Measurements from ENCODE around the gene RAP1A. TPM values are rescaled to one million over a fixed set of nuclear protein-coding genes. Genes with fewer than 3 reads are reported as not detected.
A peak's percentile ranks its signal among the peaks of the same experiment; 100 is the strongest.

The RAP1A gene
- polyA plus RNA-seq, 3 donors, result 41.2 to 79.1 (median 75.3) TPM

GRCh38 chr1:111664652-111665051 lies 45.1 kb downstream of the RAP1A start:
- Histone ChIP-seq H3K27me3 (ENCODE audit: control insufficient read depth in 2 of 2, insufficient read depth in 2 of 2, low read length in 2 of 2) (no peaks in the 10 kb centered on the region), H3K9me3 (replicated peaks in 1 of 2; ENCODE audit: control insufficient read depth in 1 of 2, insufficient read depth in 1 of 2, low read length in 2 of 2) (no peaks in the 10 kb centered on the region), H3K9ac (ENCODE audit: insufficient read depth, low read length, poor library complexity, severe bottlenecking) (no peak overlapping the region), H3K4me1 (ENCODE audit: control insufficient read depth in 1 of 2, insufficient read depth in 2 of 2, low read length in 2 of 2) (peaks cover 8 to 27% of the 10 kb centered on the region in 2 donors), H3K4me3 (replicated peaks in 1 of 3; ENCODE audit: low read depth in 2 of 3, low read length in 3 of 3) (no peak overlapping the region), H4K20me1 (ENCODE audit: insufficient read depth, low read length) (peaks cover 100% of the 10 kb centered on the region), H3K79me2 (ENCODE audit: insufficient read depth, low read length) (peaks cover 100% of the 10 kb centered on the region), H3K36me3 (replicated peaks in 1 of 2; ENCODE audit: control insufficient read depth in 1 of 2, insufficient read depth in 2 of 2, low read length in 2 of 2) (peaks cover 5 to 13% of the 10 kb centered on the region in 2 donors), H3K27ac (ENCODE audit: low read depth in 1 of 2, low read length in 2 of 2) (peak overlapping the region in 1 of 2 donors; percentile 21), H2AFZ (ENCODE audit: insufficient read depth, low read depth, low read length, poor library complexity, severe bottlenecking) (no peak overlapping the region), H3K4me2 (replicated peaks; ENCODE audit: extremely low read depth, low read length, poor library complexity, severe bottlenecking) (no peak overlapping the region)
- intact Hi-C loops (cut with micrococcal nuclease), result no loop called here
- H3K4me3 Mint-ChIP-seq, result no peak overlapping the region
- peaks cover 35% of the 10 kb centered on the region for H3K4me1 Mint-ChIP-seq
- no peak for DNase-seq
- peak overlapping the region in 2 of 7 donors; percentile 58 to 79 for H3K27ac Mint-ChIP-seq
- H3K27me3 Mint-ChIP-seq (ENCODE audit: low read depth in 3 of 3), result peaks cover 0 to 2% (median 0%) of the 10 kb centered on the region in 3 donors
- peaks cover 14 to 17% of the 10 kb centered on the region in 2 donors for H3K36me3 Mint-ChIP-seq
- no peak for TF ChIP-seq CTCF (IDR thresholded peaks at IDR 0.05)
- H3K9me3 Mint-ChIP-seq, result peaks cover 0 to 1% (median 0%) of the 10 kb centered on the region in 7 donors
- no CpG with 5 or more reads among the region's 1 CpG for whole genome bisulfite sequencing (ENCODE audit: insufficient coverage)

GRCh38 chr1:111665497-111665896 lies 45.9 kb downstream of the RAP1A start:
- DNase-seq, result no peak
- Mint-ChIP-seq H3K4me3 (no peak overlapping the region), H3K9me3 (peaks cover 0 to 1% (median 0%) of the 10 kb centered on the region in 7 donors), H3K27me3 (ENCODE audit: low read depth in 3 of 3) (peaks cover 0 to 2% (median 0%) of the 10 kb centered on the region in 3 donors), H3K36me3 (peaks cover 14 to 17% of the 10 kb centered on the region in 2 donors), H3K27ac (no peak overlapping the region), H3K4me1 (peaks cover 35% of the 10 kb centered on the region)
- H2AFZ ChIP-seq (ENCODE audit: insufficient read depth, low read depth, low read length, poor library complexity, severe bottlenecking), result no peak overlapping the region
- no peak overlapping the region for H3K4me3 ChIP-seq (replicated peaks in 1 of 3; ENCODE audit: low read depth in 2 of 3, low read length in 3 of 3)
- H3K4me1 ChIP-seq (ENCODE audit: control insufficient read depth in 1 of 2, insufficient read depth in 2 of 2, low read length in 2 of 2), result peaks cover 1 to 19% of the 10 kb centered on the region in 2 donors
- peaks cover 5 to 13% of the 10 kb centered on the region in 2 donors for H3K36me3 ChIP-seq (replicated peaks in 1 of 2; ENCODE audit: control insufficient read depth in 1 of 2, insufficient read depth in 2 of 2, low read length in 2 of 2)
- peaks cover 100% of the 10 kb centered on the region for H4K20me1 ChIP-seq (ENCODE audit: insufficient read depth, low read length)
- intact Hi-C loops (cut with micrococcal nuclease), result no loop called here
- H3K4me2 ChIP-seq (replicated peaks; ENCODE audit: extremely low read depth, low read length, poor library complexity, severe bottlenecking), result no peak overlapping the region
- no peak for TF ChIP-seq CTCF (IDR thresholded peaks at IDR 0.05)
- H3K9ac ChIP-seq (ENCODE audit: insufficient read depth, low read length, poor library complexity, severe bottlenecking), result no peak overlapping the region
- H3K9me3 ChIP-seq (replicated peaks in 1 of 2; ENCODE audit: control insufficient read depth in 1 of 2, insufficient read depth in 1 of 2, low read length in 2 of 2), result no peaks in the 10 kb centered on the region
- H3K27ac ChIP-seq (ENCODE audit: low read depth in 1 of 2, low read length in 2 of 2), result no peak overlapping the region
- peaks cover 100% of the 10 kb centered on the region for H3K79me2 ChIP-seq (ENCODE audit: insufficient read depth, low read length)
- H3K27me3 ChIP-seq (ENCODE audit: control insufficient read depth in 2 of 2, insufficient read depth in 2 of 2, low read length in 2 of 2), result no peaks in the 10 kb centered on the region

Data from CD14-positive monocyte (primary cell).